Muscle of back (tissue), 13 donors: Measurements from ENCODE around the gene C1orf116. TPM values are rescaled to one million over a fixed set of nuclear protein-coding genes. Genes with fewer than 3 reads are reported as not detected.

Source experiments
- DNase-seq, 3 donors: peaks; one replicate each; pipeline versions ENCODE4 v3.0.0 to v3.0.0-alpha.2; 2013
- long read RNA-seq, 9 donors: transcript quantifications; one replicate each; lab custom pipeline, GENCODE V29; 2026
- polyA plus RNA-seq, 10 donors: library from polyadenylated mRNA; unstranded; fragments of 120-200 nt; gene quantifications; one replicate each; pipeline ENCODE4 v1.2.1, GENCODE V29; 2013; ENCODE audit not compliant: insufficient read length in 10 of 10

The C1orf116 gene
- 1 to 10 TPM in 2 of 10 donors, under 1 TPM in 8; 0.06 to 3.1 (median 0.11) TPM for polyA plus RNA-seq
- long read RNA-seq, donor 1 = 0 reads
- long read RNA-seq, donor 2 = 0 reads
- long read RNA-seq, donor 3 = 0 reads
- long read RNA-seq, donor 4 = 0 reads
- long read RNA-seq, donor 5 = 0 reads
- long read RNA-seq, donor 6 = 0 reads
- long read RNA-seq, donor 7 = 0 reads
- long read RNA-seq, donor 8 = 0 reads
- long read RNA-seq, donor 9 = 0 reads

- no peak for DNase-seq
Observed at GRCh38 chr1:207032528-207033017, at the start of gene C1orf116. Gene C1orf116 (minus strand): TSS chr1:207032756. CDS start chr1:207027598, 5,158 bp downstream.

GRCh38 chr1:207081806-207082205, 49.2 kb upstream of the C1orf116 start:
- no peak for DNase-seq

GRCh38 chr1:207081088-207081487, 48.5 kb upstream of the C1orf116 start:
- no peak for DNase-seq

- DNase-seq = no peak
Observed at GRCh38 chr1:207079706-207080241, 47.2 kb upstream of the C1orf116 start.

GRCh38 chr1:207078578-207079132, 46.1 kb upstream of the C1orf116 start:
- DNase-seq = no peak

- DNase-seq = peak; percentile 70 to 88 (median 84)
Observed at GRCh38 chr1:207077470-207078377, 45.2 kb upstream of the C1orf116 start.

- DNase-seq = no peak
Observed at GRCh38 chr1:207077012-207077411, 44.5 kb upstream of the C1orf116 start.

- no peak for DNase-seq
Observed at GRCh38 chr1:207076181-207076955, 43.8 kb upstream of the C1orf116 start.

GRCh38 chr1:207073906-207074820, 41.6 kb upstream of the C1orf116 start:
- DNase-seq = no peak

GRCh38 chr1:207072233-207072632, 39.7 kb upstream of the C1orf116 start:
- no peak for DNase-seq

- no peak for DNase-seq
Observed at GRCh38 chr1:207071426-207071825, 38.9 kb upstream of the C1orf116 start.

GRCh38 chr1:207070811-207071210, 38.3 kb upstream of the C1orf116 start:
- DNase-seq = no peak

GRCh38 chr1:207069858-207070506, 37.4 kb upstream of the C1orf116 start:
- no peak for DNase-seq

- DNase-seq = no peak
Observed at GRCh38 chr1:207069061-207069460, 36.5 kb upstream of the C1orf116 start.

- DNase-seq = no peak
Observed at GRCh38 chr1:207067665-207068064, 35.1 kb upstream of the C1orf116 start.

GRCh38 chr1:207067185-207067584, 34.6 kb upstream of the C1orf116 start:
- DNase-seq = no peak

- no peak for DNase-seq
Observed at GRCh38 chr1:207064561-207064960, 32.0 kb upstream of the C1orf116 start.

GRCh38 chr1:207063014-207063413, 30.5 kb upstream of the C1orf116 start:
- no peak for DNase-seq

- no peak for DNase-seq
Observed at GRCh38 chr1:207062058-207062457, 29.5 kb upstream of the C1orf116 start.

- DNase-seq = no peak
Observed at GRCh38 chr1:207060596-207060995, 28.0 kb upstream of the C1orf116 start.
